Activated CD8-positive, alpha-beta memory T cell treated with anti-CD3 and anti-CD28 coated beads, Interleukin-2, amount 50 U/mL, for 24 hours (primary cell): ENCODE measurements around the gene NUDT1.

ENCODE experiments used
- DNase-seq: peaks from one replicate; pipeline ENCODE4 v3.0.0-alpha.2; 2020; ENCODE audit errors: extremely low read depth

Gene NUDT1

GRCh38 chr7:2224491-2224928, 17.5 kb upstream of the NUDT1 start:
- no peak for DNase-seq

- DNase-seq = no peak
Measured at GRCh38 chr7:2224934-2225333, 17.1 kb upstream of the NUDT1 start.

- DNase-seq = no peak
Measured at GRCh38 chr7:2225336-2225735, 16.7 kb upstream of the NUDT1 start.

GRCh38 chr7:2225830-2226229, 16.2 kb upstream of the NUDT1 start:
- DNase-seq = no peak

- no peak for DNase-seq
Measured at GRCh38 chr7:2227699-2228098, 14.3 kb upstream of the NUDT1 start.

GRCh38 chr7:2228921-2229320, 13.1 kb upstream of the NUDT1 start:
- DNase-seq = no peak

- no peak for DNase-seq
Measured at GRCh38 chr7:2229467-2229866, 12.6 kb upstream of the NUDT1 start.

GRCh38 chr7:2230226-2230625, 11.8 kb upstream of the NUDT1 start:
- DNase-seq = no peak

- DNase-seq = no peak
Measured at GRCh38 chr7:2230882-2231281, 11.1 kb upstream of the NUDT1 start.

- no peak for DNase-seq
Measured at GRCh38 chr7:2231992-2232765, 9.8 kb upstream of the NUDT1 start.

- DNase-seq = peak; percentile 62
Measured at GRCh38 chr7:2232766-2233520, 9.1 kb upstream of the NUDT1 start, which contains the start of gene MAD1L1. MAD1L1 (minus strand) TSS chr7:2232945; CDS start chr7:2230133, 2,812 bp downstream.

GRCh38 chr7:2233926-2234325, 8.1 kb upstream of the NUDT1 start:
- no peak for DNase-seq

- no peak for DNase-seq
Measured at GRCh38 chr7:2237109-2237602, 4.9 kb upstream of the NUDT1 start.

- no peak for DNase-seq
Measured at GRCh38 chr7:2239242-2239641, 2.8 kb upstream of the NUDT1 start.

GRCh38 chr7:2242541-2243429, 759 bp downstream of the NUDT1 start:
- DNase-seq = no peak

- no peak for DNase-seq
Measured at GRCh38 chr7:2243458-2243857, 1.4 kb downstream of the NUDT1 start.

- DNase-seq = no peak
Measured at GRCh38 chr7:2244404-2244995, 2.5 kb downstream of the NUDT1 start.

GRCh38 chr7:2245883-2246675, 4.1 kb downstream of the NUDT1 start:
- no peak for DNase-seq

GRCh38 chr7:2247141-2247995, 5.3 kb downstream of the NUDT1 start:
- no peak for DNase-seq
